Hematopoietic multipotent progenitor cell treated with erythropoietin and hydrocortisone succinate and interleukin-3 and kit ligand, for 17 days (in vitro differentiated cells): ENCODE data around the gene PLB1.

Experiments used
- DNase-seq: peaks from one replicate; pipeline ENCODE4 v3.0.0-alpha.2; 2015; ENCODE audit warnings: low spot score

PLB1 gene

DNA sequence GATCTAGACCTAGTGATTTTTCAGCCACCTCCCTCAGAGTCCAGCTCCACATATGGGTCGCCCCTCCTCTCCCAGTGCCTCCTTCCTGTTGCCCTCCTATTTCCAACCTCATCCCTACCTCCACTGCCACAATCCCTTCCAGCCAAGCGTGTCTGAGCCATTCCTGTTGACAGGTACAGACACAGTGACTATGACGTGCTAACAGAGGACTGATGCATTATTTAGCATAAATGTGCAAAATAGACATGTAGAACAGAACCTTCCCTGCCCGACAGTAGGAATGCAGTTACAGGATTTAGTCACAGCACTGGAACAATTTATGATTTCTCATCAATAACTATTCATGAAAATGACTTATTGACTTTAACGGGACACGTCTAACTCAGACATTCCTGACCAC, 171.4 kb downstream of the PLB1 start:
- no peak for DNase-seq

DNA sequence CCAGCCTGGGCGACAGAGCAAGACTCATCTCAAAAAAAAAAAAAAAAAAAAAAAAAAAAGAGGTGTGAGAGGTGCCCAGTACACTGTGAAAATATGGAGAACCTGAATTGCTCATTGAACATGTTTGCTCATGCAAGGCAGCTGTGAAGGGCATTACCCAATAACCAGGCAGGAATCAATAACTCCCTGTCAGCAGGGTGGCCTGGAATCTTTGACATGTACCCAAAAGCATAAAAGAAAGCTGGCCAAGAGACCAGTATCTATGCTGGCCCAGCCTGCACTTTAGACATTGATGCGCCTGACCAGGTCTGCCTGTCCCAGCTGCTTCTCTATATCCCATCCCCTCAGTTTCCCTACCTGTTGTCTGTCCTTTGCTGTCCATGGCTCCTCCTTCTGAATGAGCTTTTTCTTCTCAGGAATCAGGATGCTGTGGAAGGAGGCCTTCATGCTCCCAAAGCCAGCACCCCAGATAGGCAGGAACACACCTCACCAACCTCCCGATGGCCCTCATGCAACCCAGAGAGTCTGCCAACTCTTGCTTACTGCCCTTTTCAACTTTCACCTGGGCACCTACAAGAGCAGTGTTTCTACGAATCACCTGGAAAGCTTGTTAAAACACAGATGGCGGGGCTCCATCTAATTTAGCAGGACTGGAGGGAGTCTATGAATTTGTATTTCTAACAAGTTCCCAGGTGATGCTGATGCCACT, 172.4 kb downstream of the PLB1 start:
- no peak for DNase-seq

GRCh38 chr2:28668880-28669279, 173.0 kb downstream of the PLB1 start:
- DNase-seq, result no peak

- DNase-seq, result no peak
These were observed 175.0 kb downstream of the PLB1 start for GRCh38 chr2:28670856-28671255.

GRCh38 chr2:28673338-28673737, 177.5 kb downstream of the PLB1 start:
- no peak for DNase-seq

- DNase-seq, result no peak
These were observed 178.3 kb downstream of the PLB1 start for GRCh38 chr2:28674062-28674712.

- no peak for DNase-seq
These were observed 178.8 kb downstream of the PLB1 start for GRCh38 chr2:28674713-28675068.

GRCh38 chr2:28676152-28676835, 180.4 kb downstream of the PLB1 start:
- no peak for DNase-seq

GRCh38 chr2:28678175-28678855, 182.5 kb downstream of the PLB1 start:
- DNase-seq, result no peak

GRCh38 chr2:28678944-28679343, 183.1 kb downstream of the PLB1 start:
- no peak for DNase-seq

DNA sequence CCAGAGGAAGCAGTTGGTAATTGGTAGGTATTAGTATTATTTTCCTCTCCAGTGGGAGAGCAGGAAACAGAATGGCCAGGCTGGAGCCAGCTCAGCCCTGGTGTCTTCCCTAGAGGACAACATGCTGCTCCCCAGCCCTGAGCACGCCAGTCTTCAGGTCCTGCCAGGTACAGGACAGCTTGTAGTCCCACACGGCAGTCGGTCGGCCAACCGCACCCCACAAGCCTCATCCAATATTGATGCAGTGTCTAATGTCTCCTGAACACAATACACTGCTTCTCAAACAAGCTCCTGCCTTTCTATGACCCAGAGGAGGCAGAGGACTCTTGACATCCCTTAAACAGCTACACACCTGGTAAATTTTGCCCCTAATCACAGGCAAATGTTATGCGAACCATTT, 184.8 kb downstream of the PLB1 start:
- DNase-seq, result no peak

- DNase-seq, result no peak
These were observed 185.3 kb downstream of the PLB1 start for GRCh38 chr2:28681158-28681571.

DNA sequence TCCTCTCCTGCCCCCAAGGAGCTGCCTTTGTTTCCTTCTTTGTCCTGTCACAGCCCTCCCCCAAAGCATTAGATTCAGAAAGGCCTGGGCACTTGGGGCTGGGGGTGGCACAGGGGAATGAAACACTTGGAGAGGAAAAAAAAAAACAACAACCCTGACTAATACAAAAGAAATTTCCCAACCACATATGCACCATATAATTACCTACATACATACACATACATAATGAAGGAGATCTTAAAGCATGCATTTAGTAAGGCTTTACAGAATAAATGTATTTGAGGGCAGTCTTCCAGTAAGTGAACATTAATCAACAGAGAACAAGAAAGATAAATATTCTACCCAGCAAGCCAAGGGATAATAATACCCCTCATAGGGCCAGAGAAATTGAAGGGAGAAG, 185.7 kb downstream of the PLB1 start:
- no peak for DNase-seq

DNA sequence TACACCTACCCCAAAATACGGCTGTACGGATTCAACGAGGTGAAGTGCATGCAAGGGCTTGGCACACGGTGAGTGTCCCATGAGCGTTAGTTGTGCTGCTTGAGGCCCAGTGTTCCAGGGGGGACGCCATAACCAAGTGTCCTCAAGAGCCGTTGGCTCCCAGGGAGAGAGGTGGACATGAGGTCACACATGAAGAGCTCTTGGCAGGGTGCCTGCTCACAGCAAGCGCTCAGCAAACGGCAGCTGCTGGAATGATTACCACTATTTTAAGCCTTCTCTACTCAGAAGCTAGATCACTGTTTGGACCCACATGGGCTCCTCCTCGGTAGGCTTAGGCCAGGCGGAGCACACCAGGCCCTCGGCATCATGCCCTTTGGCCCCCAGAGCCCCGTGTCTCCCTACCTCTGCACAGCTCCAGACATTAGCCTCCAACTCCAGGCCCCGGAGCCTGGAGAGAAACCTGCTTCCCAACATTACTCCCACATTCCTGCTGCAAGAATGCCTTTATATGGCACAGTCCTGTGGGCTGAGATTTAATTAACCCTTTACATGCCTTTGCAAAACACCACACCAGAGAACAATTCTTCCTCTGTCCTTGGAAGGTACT, 187.3 kb downstream of the PLB1 start:
- DNase-seq, result no peak

- no peak for DNase-seq
These were observed 188.4 kb downstream of the PLB1 start for GRCh38 chr2:28684142-28684858.

DNA sequence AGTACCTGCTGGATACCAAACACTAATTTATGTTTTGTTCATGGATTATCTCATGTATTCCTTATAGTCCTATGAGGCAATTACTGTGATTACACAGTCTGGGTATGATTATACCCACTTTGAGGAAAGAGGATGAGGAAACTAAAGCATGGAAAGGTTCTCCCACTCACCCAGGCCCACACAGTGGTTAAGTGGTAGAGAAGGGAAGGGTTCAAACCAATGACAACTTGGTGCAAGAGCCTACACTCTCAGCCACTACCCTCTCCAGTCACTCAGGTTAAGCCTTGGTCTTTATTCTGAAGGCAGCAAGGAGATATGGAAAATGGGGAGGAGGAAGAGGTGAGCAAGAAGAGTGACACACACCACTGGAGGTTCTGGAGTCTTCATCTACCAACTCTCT, 191.3 kb downstream of the PLB1 start:
- no peak for DNase-seq

- no peak for DNase-seq
These were observed 192.0 kb downstream of the PLB1 start for GRCh38 chr2:28687640-28688385.

DNA sequence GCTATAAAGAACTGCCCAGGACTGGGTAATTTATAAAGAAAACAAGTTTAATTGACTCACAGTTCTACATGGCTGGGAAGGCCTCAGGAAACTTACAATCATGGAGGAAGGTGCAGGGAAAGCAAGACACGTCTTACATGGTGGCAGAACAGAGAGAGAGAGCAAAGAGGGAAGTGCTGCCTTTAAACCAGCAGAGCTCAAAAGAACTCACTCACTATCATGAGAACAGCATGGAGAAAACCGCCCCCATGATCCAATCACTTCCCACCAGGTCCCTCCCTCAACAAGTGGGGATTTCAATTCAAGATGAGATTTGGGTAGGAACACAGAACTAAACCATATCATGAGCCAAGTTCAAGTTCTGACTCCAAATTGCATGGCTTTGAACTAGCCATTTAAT, 193.0 kb downstream of the PLB1 start:
- no peak for DNase-seq

- DNase-seq, result no peak
These were observed 193.9 kb downstream of the PLB1 start for GRCh38 chr2:28689771-28690170.

- no peak for DNase-seq
These were observed 196.6 kb downstream of the PLB1 start for GRCh38 chr2:28692411-28692810.

DNA sequence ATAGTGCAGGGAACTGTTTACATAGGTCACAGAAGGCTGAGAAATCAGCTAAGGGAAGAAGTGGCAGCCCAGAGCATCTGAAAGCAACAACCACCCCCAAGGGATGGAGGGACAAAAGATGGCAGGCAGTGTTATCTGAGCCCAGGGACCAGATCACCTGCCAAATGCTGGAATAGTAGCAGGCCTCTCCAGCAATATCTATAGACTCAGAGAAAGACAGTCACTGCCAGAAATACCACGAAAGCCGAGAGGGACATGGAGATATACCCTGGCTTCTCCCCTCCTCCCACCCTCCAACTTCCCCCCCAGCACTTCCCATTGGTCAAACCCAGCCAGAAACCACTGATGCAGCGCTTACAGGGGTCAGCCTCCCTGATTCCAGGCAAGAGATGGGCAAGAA, 197.4 kb downstream of the PLB1 start:
- DNase-seq, result no peak
